Liver (tissue), 9 donors: ENCODE results near the gene STK39. TPM values are rescaled to one million over a fixed set of nuclear protein-coding genes. Genes with fewer than 3 reads are reported as not detected.

Experiments
- DNase-seq: peaks from one replicate; pipeline ENCODE4 v3.0.0-alpha.2; 2017; ENCODE audit warnings: low spot score
- H3K27ac ChIP-seq, 2 donors: one replicate each; pipeline ENCODE4 v1.7.0; 2013; ENCODE audit warnings: inconsistent platforms in 2 of 2, low read length in 2 of 2, control low read depth in 1 of 2, low read depth in 1 of 2, mild to moderate bottlenecking in 1 of 2
- H3K27me3 ChIP-seq, 4 donors: one replicate each; pipeline versions ENCODE4 v1.6.1 to v1.7.0; 2013; ENCODE audit warnings: low read length in 3 of 4, inconsistent platforms in 1 of 4, mild to moderate bottlenecking in 1 of 4, moderate library complexity in 1 of 4; ENCODE audit not compliant: control insufficient read depth in 4 of 4, insufficient read depth in 4 of 4
- H3K36me3 ChIP-seq, 4 donors: one replicate each; pipeline versions ENCODE4 v1.6.1 to v1.7.0; 2013; ENCODE audit warnings: low read length in 3 of 4, mild to moderate bottlenecking in 3 of 4, low read depth in 1 of 4, moderate library complexity in 1 of 4; ENCODE audit not compliant: control insufficient read depth in 4 of 4, insufficient read depth in 3 of 4
- H3K4me1 ChIP-seq, 4 donors: one replicate each; pipeline versions ENCODE4 v1.6.1 to v1.7.0; 2013; ENCODE audit warnings: low read length in 3 of 4, mild to moderate bottlenecking in 3 of 4, moderate library complexity in 1 of 4; ENCODE audit not compliant: control insufficient read depth in 4 of 4, insufficient read depth in 4 of 4
- H3K4me3 ChIP-seq, 3 donors: one replicate each; pipeline versions ENCODE4 v1.6.1 to v1.7.0; 2013; ENCODE audit warnings: low read length in 3 of 3, control low read depth in 1 of 3, low read depth in 1 of 3, mild to moderate bottlenecking in 1 of 3
- H3K9ac ChIP-seq, 2 donors: one replicate each; pipeline ENCODE4 v1.7.0; 2013; ENCODE audit warnings: low read length in 2 of 2, mild to moderate bottlenecking in 2 of 2, moderate library complexity in 2 of 2, control low read depth in 1 of 2, low read depth in 1 of 2
- H3K9me3 ChIP-seq, 4 donors: one replicate each; pipeline versions ENCODE4 v1.6.1 to v1.7.0; 2013; ENCODE audit warnings: low read length in 3 of 4; ENCODE audit not compliant: control insufficient read depth in 4 of 4
- ATF3 ChIP-seq: IDR thresholded peaks from 2 replicates; pipeline ENCODE4 v1.6.1; 2016; ENCODE audit warnings: antibody characterized with exemption
- CTCF ChIP-seq: fragments of 150-350 bp; IDR thresholded peaks from 2 replicates; pipeline ENCODE4 v1.5.1; 2017; ENCODE audit warnings: improper control_type of control experiment, low read depth, low read length; ENCODE audit not compliant: missing input control
- EGR1 ChIP-seq, 2 donors: IDR thresholded peaks; 2 replicates each; pipeline ENCODE4 v1.6.1; 2016 to 2018; ENCODE audit warnings: antibody characterized with exemption in 2 of 2, low read depth in 2 of 2
- FOXA1 ChIP-seq: IDR thresholded peaks from 2 replicates; pipeline ENCODE4 v1.6.1; 2016; ENCODE audit warnings: antibody characterized with exemption
- FOXA2 ChIP-seq: IDR thresholded peaks from 2 replicates; pipeline ENCODE4 v1.6.1; 2016; ENCODE audit warnings: antibody characterized with exemption
- GABPA ChIP-seq, 2 donors: IDR thresholded peaks in 1 of 2; conservative IDR thresholded peaks in 1 of 2; 2 replicates each; pipeline ENCODE4 v1.6.1; 2016; ENCODE audit warnings: antibody characterized with exemption in 2 of 2, mild to moderate bottlenecking in 1 of 2, moderate library complexity in 1 of 2
- HNF4A ChIP-seq, 2 donors: conservative IDR thresholded peaks; 2 replicates each; pipeline ENCODE4 v1.6.1; 2016; ENCODE audit warnings: antibody characterized with exemption in 2 of 2, mild to moderate bottlenecking in 2 of 2
- JUND ChIP-seq, 2 donors: IDR thresholded peaks; 2 replicates each; pipeline ENCODE4 v1.6.1; 2016; ENCODE audit warnings: antibody characterized with exemption in 2 of 2
- MAX ChIP-seq: IDR thresholded peaks from 2 replicates; pipeline ENCODE4 v1.6.1; 2016; ENCODE audit warnings: antibody characterized with exemption
- NR2F2 ChIP-seq: IDR thresholded peaks from 2 replicates; pipeline ENCODE4 v1.6.1; 2016; ENCODE audit warnings: antibody characterized with exemption
- RAD21 ChIP-seq, 2 donors: IDR thresholded peaks; 2 replicates each; pipeline ENCODE4 v1.6.1; 2016; ENCODE audit warnings: antibody characterized with exemption in 2 of 2, mild to moderate bottlenecking in 2 of 2
- REST ChIP-seq: IDR thresholded peaks from 2 replicates; pipeline ENCODE4 v1.6.1; 2016; ENCODE audit warnings: antibody characterized with exemption, mild to moderate bottlenecking
- RXRA ChIP-seq, 2 donors: IDR thresholded peaks; 2 replicates each; pipeline ENCODE4 v1.6.1; 2017 to 2018; ENCODE audit warnings: antibody characterized with exemption in 2 of 2, mild to moderate bottlenecking in 1 of 2
- TAF1 ChIP-seq: conservative IDR thresholded peaks from 2 replicates; pipeline ENCODE4 v1.6.1; 2016; ENCODE audit warnings: antibody characterized with exemption, mild to moderate bottlenecking
- YY1 ChIP-seq: IDR thresholded peaks from 2 replicates; pipeline ENCODE4 v1.6.1; 2016; ENCODE audit warnings: antibody characterized with exemption, mild to moderate bottlenecking
- ZBTB33 ChIP-seq: IDR thresholded peaks from 2 replicates; pipeline ENCODE4 v1.6.1; 2016; ENCODE audit warnings: antibody characterized with exemption
- WGBS: extraction: QIAGEN DNeasy Blood & Tissue Kit; methylation state at CpG from one replicate; pipeline ENCODE4 v1.1.7; 2013; 5-methylcytosine and 5-hydroxymethylcytosine counted together
- polyA plus RNA-seq, 2 donors: library from polyadenylated mRNA; stranded (reverse) in 1 of 2; unstranded in 1 of 2; fragments of 200-250 nt in 1 of 2; fragments of >200 nt in 1 of 2; fragmentation: Nextera tagmentation in 1 of 2; extraction: Ambion mirVana in 1 of 2; gene quantifications; one replicate each; pipeline versions ENCODE4 v1.2.1 to v1.2.3, GENCODE V29; 2013 to 2015
- total RNA-seq, 2 donors: library from RNA; depleted of rRNA; stranded (reverse); fragments of >200 nt; gene quantifications; one replicate each; pipeline ENCODE4 v1.2.3, GENCODE V29; 2014
- donor health status: healthy.
- donor health status: healthy.
- donor health status: healthy.
- donor health status: healthy.
- donor health status: healthy.

STK39 gene
- total and polyA plus RNA-seq, 4 donors = 0.29 to 1.8 (median 0.73) TPM

- Histone ChIP-seq H3K27me3 (no peaks in the 10 kb centered on the region), H3K9ac (no peak overlapping the region), H3K27ac (no peak overlapping the region), H3K9me3 (no peaks in the 10 kb centered on the region), H3K4me1 (no peaks in the 10 kb centered on the region), H3K36me3 (no peaks in the 10 kb centered on the region), H3K4me3 (no peak overlapping the region)
- WGBS = 96% methylated on average over 6 of the region's 6 CpGs
- no peak for DNase-seq
- TF ChIP-seq NR2F2 (no peak), REST (no peak), EGR1 (IDR thresholded peaks at IDR 0.05; ENCODE audit: low read depth in 2 of 2) (no peak), RAD21 (IDR thresholded peaks at IDR 0.05) (no peak), ZBTB33 (no peak), JUND (IDR thresholded peaks at IDR 0.05) (no peak), ATF3 (no peak), CTCF (no peak), YY1 (no peak), TAF1 (no peak), GABPA (IDR thresholded peaks at IDR 0.05 in 1 of 2, conservative IDR thresholded peaks at IDR 0.05 in 1 of 2) (no peak), HNF4A (conservative IDR thresholded peaks at IDR 0.05) (no peak), FOXA1 (no peak), MAX (no peak), FOXA2 (no peak)
Observed at GRCh38 chr2:168132389-168132788, 115.0 kb downstream of the STK39 start.

- TF ChIP-seq RXRA (IDR thresholded peaks at IDR 0.05) (no peak), TAF1 (no peak), CTCF (no peak), FOXA1 (no peak), MAX (no peak)
- no peak overlapping the region for H3K4me3 ChIP-seq
- H3K27me3 ChIP-seq = no peaks in the 10 kb centered on the region
- H3K9me3 ChIP-seq = no peaks in the 10 kb centered on the region
- no peak overlapping the region for H3K9ac ChIP-seq
- H3K27ac ChIP-seq = no peak overlapping the region
- DNase-seq = no peak
- H3K36me3 ChIP-seq = no peaks in the 10 kb centered on the region
- no peaks in the 10 kb centered on the region for H3K4me1 ChIP-seq
Observed at GRCh38 chr2:168130346-168130745, 117.0 kb downstream of the STK39 start.
